Upper lobe of left lung (tissue), 4 donors: ENCODE results near the gene ACAP3.

Experiments used
- EP300 ChIP-seq, 4 donors: sonication (generic); formaldehyde crosslinking; IDR thresholded peaks; one replicate each; pipeline ENCODE4 v1.5.1; 2017; ENCODE audit warnings: antibody characterized with exemption in 4 of 4, control low read depth in 2 of 4
- POLR2A ChIP-seq, 4 donors: fragments of 450-650 bp; IDR thresholded peaks; one replicate each; pipeline ENCODE4 v1.5.1; 2016 to 2017; ENCODE audit warnings: antibody characterized with exemption in 4 of 4, mild to moderate bottlenecking in 2 of 4
- TF ChIP-seq, protein P1 (sequence below), 6 experiments: fragments of 450-650 bp in 4 of 6; fragments of 200-600 bp in 2 of 6; sonication (generic) in 2 of 6; IDR thresholded peaks; one replicate each; pipeline ENCODE4 v1.5.1; 2016 to 2019; ENCODE audit warnings: antibody characterized with exemption in 6 of 6

DNA sequence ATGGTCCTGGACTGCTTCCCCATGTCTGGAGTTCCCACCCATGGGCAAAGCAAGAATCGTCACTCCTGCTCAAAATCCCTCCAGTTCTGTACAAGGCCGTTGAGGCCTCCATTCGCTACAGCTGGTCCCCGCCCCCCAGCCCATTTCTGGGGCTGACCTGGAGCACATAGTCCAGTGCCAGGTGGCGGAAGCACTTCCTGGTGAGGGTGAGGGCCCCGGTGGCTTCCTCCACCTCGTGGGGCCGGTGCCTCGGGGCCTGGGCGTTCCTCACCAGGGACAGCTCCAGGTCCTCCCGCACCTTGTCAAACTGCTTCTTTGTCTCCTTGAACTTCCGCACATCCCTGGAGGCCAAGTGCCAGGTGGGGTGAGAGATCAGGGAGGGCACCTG lies 7.4 kb downstream of the ACAP3 start:
- TF ChIP-seq, protein P1, sequence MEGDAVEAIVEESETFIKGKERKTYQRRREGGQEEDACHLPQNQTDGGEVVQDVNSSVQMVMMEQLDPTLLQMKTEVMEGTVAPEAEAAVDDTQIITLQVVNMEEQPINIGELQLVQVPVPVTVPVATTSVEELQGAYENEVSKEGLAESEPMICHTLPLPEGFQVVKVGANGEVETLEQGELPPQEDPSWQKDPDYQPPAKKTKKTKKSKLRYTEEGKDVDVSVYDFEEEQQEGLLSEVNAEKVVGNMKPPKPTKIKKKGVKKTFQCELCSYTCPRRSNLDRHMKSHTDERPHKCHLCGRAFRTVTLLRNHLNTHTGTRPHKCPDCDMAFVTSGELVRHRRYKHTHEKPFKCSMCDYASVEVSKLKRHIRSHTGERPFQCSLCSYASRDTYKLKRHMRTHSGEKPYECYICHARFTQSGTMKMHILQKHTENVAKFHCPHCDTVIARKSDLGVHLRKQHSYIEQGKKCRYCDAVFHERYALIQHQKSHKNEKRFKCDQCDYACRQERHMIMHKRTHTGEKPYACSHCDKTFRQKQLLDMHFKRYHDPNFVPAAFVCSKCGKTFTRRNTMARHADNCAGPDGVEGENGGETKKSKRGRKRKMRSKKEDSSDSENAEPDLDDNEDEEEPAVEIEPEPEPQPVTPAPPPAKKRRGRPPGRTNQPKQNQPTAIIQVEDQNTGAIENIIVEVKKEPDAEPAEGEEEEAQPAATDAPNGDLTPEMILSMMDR (IDR thresholded peaks at IDR 0.05), result no peak
- no peak for TF ChIP-seq EP300 (IDR thresholded peaks at IDR 0.05)
- no peak for TF ChIP-seq POLR2A (IDR thresholded peaks at IDR 0.05)
